Suppressor macrophage treated with lipopolysaccharide for 1 hour (primary cell): ENCODE results near the gene MAP7D1.

Source experiments
- DNase-seq, 3 donors: peaks; one replicate each; pipeline ENCODE4 v3.0.0-alpha.2; 2020 to 2022

Gene MAP7D1

GRCh38 chr1:36128126-36128904, 27.6 kb upstream of the MAP7D1 start:
- peak in 1 of 3 donors; percentile 14 for DNase-seq

- DNase-seq: no peak
Measured at GRCh38 chr1:36128905-36129206, 27.1 kb upstream of the MAP7D1 start.

- no peak for DNase-seq
Measured at GRCh38 chr1:36132029-36132428, 23.9 kb upstream of the MAP7D1 start.

- DNase-seq: peak; percentile 63 to 82 (median 77)
Measured at GRCh38 chr1:36133484-36133883, 22.5 kb upstream of the MAP7D1 start.

GRCh38 chr1:36134031-36134430, 21.9 kb upstream of the MAP7D1 start:
- no peak for DNase-seq

GRCh38 chr1:36134505-36135329, 21.2 kb upstream of the MAP7D1 start:
- DNase-seq: peak; percentile 64 to 82 (median 75)

GRCh38 chr1:36135330-36135667, 20.7 kb upstream of the MAP7D1 start:
- DNase-seq: no peak

GRCh38 chr1:36135796-36136195, 20.2 kb upstream of the MAP7D1 start:
- peak in 2 of 3 donors; percentile 35 to 36 for DNase-seq

GRCh38 chr1:36136535-36136934, 19.4 kb upstream of the MAP7D1 start:
- peak in 1 of 3 donors; percentile 33 for DNase-seq

GRCh38 chr1:36137226-36137625, 18.7 kb upstream of the MAP7D1 start:
- no peak for DNase-seq

- no peak for DNase-seq
Measured at GRCh38 chr1:36137776-36138175, 18.2 kb upstream of the MAP7D1 start.

- DNase-seq: no peak
Measured at GRCh38 chr1:36139521-36139920, 16.4 kb upstream of the MAP7D1 start.

- peak in 1 of 3 donors; percentile 25 for DNase-seq
Measured at GRCh38 chr1:36142121-36142520, 13.8 kb upstream of the MAP7D1 start.

- DNase-seq: no peak
Measured at GRCh38 chr1:36143424-36143823, 12.5 kb upstream of the MAP7D1 start.

GRCh38 chr1:36144413-36144812, 11.5 kb upstream of the MAP7D1 start:
- no peak for DNase-seq

GRCh38 chr1:36148821-36149236, 7.1 kb upstream of the MAP7D1 start:
- no peak for DNase-seq

- DNase-seq: peak; percentile 100
Measured at GRCh38 chr1:36149237-36149972, 6.6 kb upstream of the MAP7D1 start, which contains the start of gene TRAPPC3. Gene TRAPPC3, minus strand, starts transcription at chr1:36149486. Its CDS starts 108 bp downstream, at chr1:36149378.

- DNase-seq: no peak
Measured at GRCh38 chr1:36149973-36150295, 6.0 kb upstream of the MAP7D1 start.

GRCh38 chr1:36150296-36151133, 5.4 kb upstream of the MAP7D1 start:
- DNase-seq: peak; percentile 94 to 95 (median 94)

- no peak for DNase-seq
Measured at GRCh38 chr1:36151134-36151844, 4.7 kb upstream of the MAP7D1 start.

GRCh38 chr1:36151845-36152203, 4.1 kb upstream of the MAP7D1 start:
- peak; percentile 48 to 62 (median 54) for DNase-seq

- no peak for DNase-seq
Measured at GRCh38 chr1:36153476-36153875, 2.5 kb upstream of the MAP7D1 start.
